ENCODE results near the gene PRG3. TPM values are rescaled to one million over a fixed set of nuclear protein-coding genes. Genes with fewer than 3 reads are reported as not detected.

PRG3 gene
- total and polyA plus RNA-seq, 2 donors from 2014 or later: not detected

- FAIRE-seq (no peak), DNase-seq (no peak)
- Histone ChIP-seq H3K4me3 (ENCODE audit: low read length in 3 of 3) (no peak overlapping the region), H3K9me3 (ENCODE audit: control insufficient read depth in 2 of 3, insufficient read depth in 1 of 3, low read length in 3 of 3) (no peaks in the 10 kb centered on the region), H3K27ac (ENCODE audit: low read depth in 2 of 2, low read length in 2 of 2) (no peak overlapping the region), H3K27me3 (ENCODE audit: control insufficient read depth, insufficient read depth, low read length) (no peaks in the 10 kb centered on the region), H3K9ac (ENCODE audit: low read length in 3 of 3) (no peak overlapping the region), H3K36me3 (ENCODE audit: control insufficient read depth in 2 of 3, insufficient read depth in 3 of 3, low read length in 3 of 3) (no peaks in the 10 kb centered on the region), H3K4me1 (ENCODE audit: control insufficient read depth in 2 of 3, insufficient read depth in 2 of 3, low read depth in 1 of 3, low read length in 3 of 3) (no peaks in the 10 kb centered on the region)
- intact Hi-C loops (cut with DNase I): no loop called here
- TF ChIP-seq CTCF (IDR thresholded peaks at IDR 0.05; ENCODE audit: borderline replicate concordance, extremely low read depth, insufficient read depth): no peak
Observed at GRCh38 chr11:57399972-57400578, 19.1 kb upstream of the PRG3 start.

- Histone ChIP-seq H3K27ac (ENCODE audit: low read depth in 2 of 2, low read length in 2 of 2) (no peak overlapping the region), H3K27me3 (ENCODE audit: control insufficient read depth, insufficient read depth, low read length) (no peaks in the 10 kb centered on the region), H3K9ac (ENCODE audit: low read length in 3 of 3) (no peak overlapping the region), H3K4me1 (ENCODE audit: control insufficient read depth in 2 of 3, insufficient read depth in 2 of 3, low read depth in 1 of 3, low read length in 3 of 3) (no peaks in the 10 kb centered on the region), H3K4me3 (ENCODE audit: low read length in 3 of 3) (no peak overlapping the region), H3K36me3 (ENCODE audit: control insufficient read depth in 2 of 3, insufficient read depth in 3 of 3, low read length in 3 of 3) (no peaks in the 10 kb centered on the region), H3K9me3 (ENCODE audit: control insufficient read depth in 2 of 3, insufficient read depth in 1 of 3, low read length in 3 of 3) (no peaks in the 10 kb centered on the region)
- FAIRE-seq (no peak), DNase-seq (no peak)
- intact Hi-C loops (cut with DNase I): no loop called here
- no peak for TF ChIP-seq CTCF (IDR thresholded peaks at IDR 0.05; ENCODE audit: borderline replicate concordance, extremely low read depth, insufficient read depth)
Observed at GRCh38 chr11:57399221-57399620, 18.3 kb upstream of the PRG3 start.

GRCh38 chr11:57397394-57397990 is 16.5 kb upstream of the PRG3 start:
- H3K27me3 ChIP-seq (ENCODE audit: control insufficient read depth, insufficient read depth, low read length): no peaks in the 10 kb centered on the region
- no peak for FAIRE-seq
- no peaks in the 10 kb centered on the region for H3K4me1 ChIP-seq (ENCODE audit: control insufficient read depth in 2 of 3, insufficient read depth in 2 of 3, low read depth in 1 of 3, low read length in 3 of 3)
- H3K9ac ChIP-seq (ENCODE audit: low read length in 3 of 3): no peak overlapping the region
- H3K9me3 ChIP-seq (ENCODE audit: control insufficient read depth in 2 of 3, insufficient read depth in 1 of 3, low read length in 3 of 3): no peaks in the 10 kb centered on the region
- no peaks in the 10 kb centered on the region for H3K36me3 ChIP-seq (ENCODE audit: control insufficient read depth in 2 of 3, insufficient read depth in 3 of 3, low read length in 3 of 3)
- DNase-seq: no peak
- intact Hi-C loops (cut with DNase I): no loop called here
- H3K27ac ChIP-seq (ENCODE audit: low read depth in 2 of 2, low read length in 2 of 2): no peak overlapping the region
- H3K4me3 ChIP-seq (ENCODE audit: low read length in 3 of 3): no peak overlapping the region
- no peak for TF ChIP-seq CTCF (IDR thresholded peaks at IDR 0.05; ENCODE audit: borderline replicate concordance, extremely low read depth, insufficient read depth)

Measured in kidney (tissue), 14 donors.